Pulmonary artery endothelial cell (primary cell): ENCODE data around the gene HPN. TPM values are rescaled to one million over a fixed set of nuclear protein-coding genes. Genes with fewer than 3 reads are reported as not detected.

Experiments
- DNase-seq: peaks from one replicate; pipeline ENCODE4 v3.0.0-alpha.2; 2011; ENCODE audit warnings: low read depth, low spot score
- total RNA-seq: library from RNA; depleted of rRNA; stranded (reverse); fragments of >200 nt; gene quantifications from 2 replicates; pipeline ENCODE4 v1.2.3, GENCODE V29; 2014

The HPN gene
- total RNA-seq, 1 donor from 2014 or later = not detected

DNA sequence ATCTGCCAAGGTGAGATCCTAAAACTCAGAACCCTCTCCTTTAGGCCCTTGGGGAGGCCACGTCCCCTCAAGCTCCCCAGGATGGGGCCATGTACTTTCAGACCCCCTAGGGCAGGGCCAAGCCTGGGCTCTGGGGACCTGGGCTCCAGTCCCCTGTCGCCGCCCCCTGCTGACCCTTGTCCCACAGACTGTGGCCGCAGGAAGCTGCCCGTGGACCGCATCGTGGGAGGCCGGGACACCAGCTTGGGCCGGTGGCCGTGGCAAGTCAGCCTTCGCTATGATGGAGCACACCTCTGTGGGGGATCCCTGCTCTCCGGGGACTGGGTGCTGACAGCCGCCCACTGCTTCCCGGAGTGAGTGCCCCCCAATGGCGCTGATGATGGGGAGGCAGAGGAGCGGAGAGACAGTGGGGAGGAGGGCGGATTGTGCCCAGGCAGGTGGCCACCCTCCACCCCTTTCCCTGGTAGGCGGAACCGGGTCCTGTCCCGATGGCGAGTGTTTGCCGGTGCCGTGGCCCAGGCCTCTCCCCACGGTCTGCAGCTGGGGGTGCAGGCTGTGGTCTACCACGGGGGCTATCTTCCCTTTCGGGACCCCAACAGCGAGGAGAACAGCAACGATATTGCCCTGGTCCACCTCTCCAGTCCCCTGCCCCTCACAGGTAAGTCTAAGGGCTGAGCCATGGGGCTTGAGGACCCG, 18.8 kb downstream of the HPN start:
- no peak for DNase-seq

DNA sequence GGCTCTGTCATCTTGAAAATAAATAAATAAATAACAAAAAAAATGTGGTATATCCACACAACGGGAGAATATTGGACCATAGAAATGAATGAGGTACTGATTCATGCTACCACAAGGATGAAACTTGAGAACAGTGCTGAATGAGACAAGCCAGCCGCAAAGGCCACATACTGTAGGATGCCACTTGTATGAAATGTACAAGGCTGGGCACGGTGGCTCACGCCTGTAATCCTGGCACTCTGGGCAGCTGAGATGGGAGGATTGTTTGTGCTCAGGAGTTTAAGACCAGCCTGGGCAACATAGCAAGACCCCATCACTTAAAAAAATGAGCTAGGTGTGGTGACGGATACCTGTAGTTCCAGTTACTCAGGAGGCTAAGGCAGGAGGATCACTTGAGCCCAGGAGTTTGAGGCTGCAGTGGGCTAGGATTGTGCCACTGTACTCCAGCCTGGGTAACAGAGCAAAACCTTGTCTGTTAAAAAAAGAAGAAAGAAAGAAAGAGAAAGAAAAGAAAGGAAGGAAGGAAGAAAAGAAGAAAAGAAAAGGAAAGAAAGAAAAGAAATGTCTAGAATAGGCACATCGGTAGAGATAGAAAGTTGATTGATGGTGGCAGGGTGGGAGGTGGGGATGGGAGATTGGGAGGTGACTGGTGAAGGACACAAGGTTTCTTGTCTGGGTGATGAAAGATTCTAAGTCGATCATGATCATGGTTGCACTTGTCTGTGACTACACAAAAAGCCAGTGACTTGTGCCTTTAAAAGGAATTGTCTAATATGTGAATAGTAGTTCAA, 20.3 kb downstream of the HPN start:
- no peak for DNase-seq

DNA sequence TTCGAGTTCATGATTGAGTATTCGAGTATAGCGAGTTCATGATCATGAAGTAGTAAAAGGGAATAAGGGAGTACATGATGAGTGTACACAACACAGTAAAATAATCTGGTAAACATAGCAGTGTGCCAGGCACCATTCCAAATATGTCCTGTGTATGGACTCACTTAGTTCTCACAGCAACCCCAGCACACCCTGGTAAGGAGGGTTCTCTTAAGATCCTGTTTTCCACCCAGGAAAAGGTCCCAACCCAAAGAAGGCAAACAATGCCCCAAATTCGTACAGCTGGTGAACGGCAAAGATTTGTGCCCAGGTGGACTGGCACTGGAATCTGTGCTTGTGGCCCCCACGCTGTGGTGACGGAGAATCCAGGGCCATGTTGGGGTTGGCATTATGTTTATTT, 21.4 kb downstream of the HPN start:
- no peak for DNase-seq

DNA sequence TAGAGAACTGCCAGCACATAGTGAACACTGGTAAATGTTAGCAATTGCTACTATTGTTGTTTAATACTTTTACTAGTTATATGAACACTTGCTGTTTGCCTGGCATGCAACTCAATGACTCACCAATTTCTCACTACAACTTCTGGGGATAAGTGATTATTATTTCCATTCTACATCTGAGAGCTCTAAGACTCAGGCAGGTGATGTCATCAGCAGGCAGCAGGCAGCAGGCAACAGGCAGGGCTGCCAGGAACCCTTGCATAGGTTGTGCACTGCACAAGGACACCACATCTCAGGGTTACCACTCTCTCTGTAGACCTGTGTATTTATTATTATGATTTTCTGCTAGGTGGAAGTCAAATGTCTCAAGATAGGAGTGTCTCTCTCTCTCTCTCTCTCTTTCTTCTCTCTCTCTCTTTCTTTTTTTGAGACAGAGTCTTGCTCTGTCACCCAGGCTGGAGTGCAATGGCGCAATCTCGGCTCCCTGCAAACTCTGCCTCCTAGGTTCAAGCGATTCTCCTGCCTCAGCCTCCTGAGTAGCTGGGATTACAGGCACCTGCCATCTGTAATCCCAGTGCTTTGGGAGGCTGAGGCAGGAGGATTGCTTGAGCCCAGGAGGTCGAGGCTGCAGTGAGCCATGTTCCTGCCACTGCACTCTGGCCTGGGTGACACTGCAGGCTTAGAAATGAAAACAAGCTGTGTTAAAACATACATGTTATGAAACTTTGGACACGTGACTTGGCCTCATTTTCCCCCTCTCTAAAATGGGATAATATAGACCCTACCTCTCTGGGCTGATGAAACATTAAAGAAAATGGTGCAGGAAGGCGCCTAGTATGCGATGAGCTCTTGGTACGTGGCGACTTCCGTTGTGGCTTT, 22.7 kb downstream of the HPN start:
- no peak for DNase-seq

DNA sequence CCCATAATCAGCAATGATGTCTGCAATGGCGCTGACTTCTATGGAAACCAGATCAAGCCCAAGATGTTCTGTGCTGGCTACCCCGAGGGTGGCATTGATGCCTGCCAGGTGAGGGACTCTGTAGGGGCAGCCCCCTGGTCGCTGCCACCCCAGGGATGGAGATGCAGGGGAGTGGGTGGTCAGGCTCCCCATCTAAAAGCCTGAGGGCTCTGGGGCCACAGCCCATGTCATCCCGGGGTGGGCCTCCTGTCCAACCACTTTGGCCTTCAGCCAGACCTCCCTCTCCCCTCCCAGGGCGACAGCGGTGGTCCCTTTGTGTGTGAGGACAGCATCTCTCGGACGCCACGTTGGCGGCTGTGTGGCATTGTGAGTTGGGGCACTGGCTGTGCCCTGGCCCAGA, 24.1 kb downstream of the HPN start:
- DNase-seq = no peak

DNA sequence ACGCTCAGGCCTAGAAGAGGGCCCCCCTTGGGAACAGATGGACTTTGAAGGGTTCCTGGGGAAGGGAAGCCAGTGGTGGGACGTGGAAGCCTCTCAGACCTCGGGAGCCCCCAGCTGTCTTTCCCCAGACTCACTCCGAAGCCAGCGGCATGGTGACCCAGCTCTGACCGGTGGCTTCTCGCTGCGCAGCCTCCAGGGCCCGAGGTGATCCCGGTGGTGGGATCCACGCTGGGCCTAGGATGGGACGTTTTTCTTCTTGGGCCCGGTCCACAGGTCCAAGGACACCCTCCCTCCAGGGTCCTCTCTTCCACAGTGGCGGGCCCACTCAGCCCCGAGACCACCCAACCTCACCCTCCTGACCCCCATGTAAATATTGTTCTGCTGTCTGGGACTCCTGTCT, 24.6 kb downstream of the HPN start:
- no peak for DNase-seq

DNA sequence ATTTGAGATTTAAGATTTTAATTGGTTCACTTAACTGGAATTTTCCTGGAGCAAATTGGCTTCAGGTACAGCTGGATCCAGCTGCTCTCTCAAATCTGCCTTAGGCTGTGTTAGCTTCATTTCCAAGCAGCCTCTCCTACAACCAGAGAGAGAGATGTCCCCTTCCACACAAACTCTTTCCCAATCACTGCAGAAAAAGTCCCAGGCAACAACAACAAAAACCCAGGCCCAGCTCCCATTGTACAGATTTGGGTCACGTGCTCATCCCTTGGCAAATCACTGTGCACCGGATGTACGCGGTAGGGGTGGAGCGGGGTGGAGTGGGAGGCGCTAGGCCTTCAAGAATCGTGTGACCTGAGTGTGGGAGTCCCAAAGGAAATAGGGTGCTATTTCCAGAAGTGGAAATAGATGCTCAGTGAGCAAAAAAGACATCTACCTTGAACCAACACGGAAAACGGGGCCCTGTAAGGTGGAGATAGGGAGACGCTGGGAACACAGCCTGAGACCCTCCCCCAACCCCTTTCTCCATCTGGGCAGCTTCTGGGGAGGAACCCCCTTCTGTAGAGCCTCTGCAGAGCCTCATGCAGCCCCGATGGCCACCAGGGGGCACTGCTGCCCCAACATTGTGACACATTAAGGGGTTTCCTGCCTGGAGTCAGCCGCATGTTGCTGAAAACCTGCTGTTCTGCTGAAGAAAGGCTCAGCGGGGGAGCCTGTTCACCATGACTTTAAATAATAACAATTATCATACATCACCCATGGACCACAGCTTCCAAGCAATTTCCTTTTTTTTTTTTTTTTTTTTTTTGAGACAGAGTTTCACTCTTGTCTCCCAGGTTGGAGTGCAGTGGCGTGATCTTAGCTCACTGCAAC, 25.4 kb downstream of the HPN start:
- peak; percentile 36 for DNase-seq

DNA sequence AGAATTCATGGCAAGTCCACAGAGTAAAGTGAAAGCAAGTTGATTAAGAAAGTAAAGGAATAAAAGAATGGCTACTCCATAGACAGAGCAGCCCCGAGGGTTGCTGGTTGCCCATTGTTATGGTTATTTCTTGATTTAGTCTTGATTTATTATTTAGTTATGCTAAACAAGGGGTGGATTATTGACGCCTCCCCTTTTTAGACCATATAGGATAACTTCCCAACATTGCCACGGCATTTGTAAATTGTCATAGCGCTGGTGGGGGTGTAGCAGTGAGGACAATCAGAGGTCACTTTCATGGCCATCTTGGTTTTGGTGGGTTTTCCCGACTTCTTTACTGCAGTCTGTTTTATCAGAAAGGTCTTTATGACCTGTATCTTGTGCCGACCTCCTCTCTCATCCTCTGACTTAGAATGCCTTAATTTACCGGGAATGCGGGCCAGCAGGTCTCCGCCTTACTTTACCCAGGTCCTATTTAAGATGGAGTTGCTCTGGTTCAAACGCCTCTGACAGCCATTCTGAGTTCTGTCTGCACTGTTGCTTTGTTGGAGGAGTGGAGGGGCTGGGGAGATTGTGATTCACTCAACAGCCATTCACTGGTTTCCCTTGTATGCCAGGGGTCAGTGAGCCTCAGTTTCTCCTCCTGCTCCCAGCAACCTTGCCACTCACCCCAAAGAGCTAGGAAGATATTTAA, 27.6 kb downstream of the HPN start:
- no peak for DNase-seq

DNA sequence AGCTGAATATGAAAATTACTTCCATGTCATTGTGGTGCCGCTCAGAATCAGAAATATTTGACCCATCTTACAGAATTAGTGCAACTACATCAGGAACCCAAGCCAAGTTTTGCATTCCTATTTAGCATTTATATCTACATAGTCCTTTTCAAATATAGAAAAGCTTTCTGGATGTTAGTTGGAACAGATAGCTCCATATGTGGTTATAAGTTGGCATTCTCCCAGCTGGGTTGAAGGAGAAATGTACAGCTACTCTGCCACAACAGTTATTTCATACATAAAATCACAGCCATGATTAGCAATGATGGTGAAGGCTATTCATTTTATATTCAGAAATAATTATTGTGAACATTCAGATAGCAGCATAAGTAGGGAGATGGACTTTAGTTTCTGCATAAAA, 28.2 kb downstream of the HPN start:
- DNase-seq = no peak

DNA sequence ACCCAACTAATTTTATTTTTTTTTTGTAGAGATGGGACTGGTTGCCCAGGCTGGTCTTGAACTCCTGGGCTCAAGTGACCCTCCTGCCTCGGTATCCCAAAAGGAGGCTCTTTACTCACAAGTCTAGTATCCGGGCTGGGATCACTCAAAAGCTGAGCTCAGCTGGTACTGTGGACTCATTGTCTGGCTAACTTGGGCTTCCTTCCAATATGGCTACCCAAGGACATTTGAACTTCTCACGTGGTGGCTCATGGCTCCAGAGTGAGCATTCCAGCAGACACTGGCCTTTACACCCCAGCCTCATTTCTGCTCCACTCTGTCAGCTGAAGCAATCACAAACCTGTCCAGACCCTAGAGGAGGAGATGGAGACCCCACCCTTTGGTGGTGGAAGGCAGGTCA, 28.9 kb downstream of the HPN start:
- no peak for DNase-seq

DNA sequence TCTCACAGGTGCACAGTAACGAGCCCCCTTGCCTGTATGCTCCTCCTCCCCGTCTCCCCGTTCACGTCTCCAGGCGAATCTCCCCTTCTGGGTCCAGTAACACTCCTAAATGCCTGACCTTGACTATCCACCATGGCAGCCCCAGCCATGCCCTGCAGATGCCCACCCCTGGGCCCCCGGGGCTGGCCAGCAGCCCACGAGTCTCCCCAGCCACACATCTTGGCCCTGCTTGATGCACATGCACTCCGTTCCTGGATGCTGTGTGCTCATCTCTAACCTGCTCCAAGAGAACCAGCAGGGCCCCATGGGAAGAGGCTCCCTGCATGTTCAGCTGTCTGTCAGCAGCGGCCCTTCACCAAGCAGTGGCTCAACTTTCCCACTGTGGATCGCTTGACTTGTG, 32.0 kb downstream of the HPN start:
- DNase-seq = no peak

DNA sequence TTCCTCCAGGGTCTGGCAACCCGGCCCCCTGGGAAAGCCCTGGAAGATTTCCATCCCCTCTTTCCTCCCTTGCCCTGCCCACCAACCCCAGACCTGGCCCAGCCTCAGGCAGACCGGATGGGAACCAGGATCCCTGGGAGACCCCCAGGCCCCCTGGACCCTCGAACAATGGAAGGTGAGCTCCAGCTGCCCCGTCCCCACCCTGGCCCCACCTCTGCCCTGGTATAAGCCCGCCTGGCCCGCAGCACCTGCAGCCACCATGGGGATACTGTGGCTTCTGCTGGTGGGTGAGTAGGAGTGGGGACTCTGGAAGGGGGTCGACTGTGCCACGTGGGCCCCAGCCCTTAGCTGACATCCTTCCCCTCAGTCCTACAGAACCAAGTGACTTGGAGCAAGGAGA, 32.4 kb downstream of the HPN start:
- no peak for DNase-seq

DNA sequence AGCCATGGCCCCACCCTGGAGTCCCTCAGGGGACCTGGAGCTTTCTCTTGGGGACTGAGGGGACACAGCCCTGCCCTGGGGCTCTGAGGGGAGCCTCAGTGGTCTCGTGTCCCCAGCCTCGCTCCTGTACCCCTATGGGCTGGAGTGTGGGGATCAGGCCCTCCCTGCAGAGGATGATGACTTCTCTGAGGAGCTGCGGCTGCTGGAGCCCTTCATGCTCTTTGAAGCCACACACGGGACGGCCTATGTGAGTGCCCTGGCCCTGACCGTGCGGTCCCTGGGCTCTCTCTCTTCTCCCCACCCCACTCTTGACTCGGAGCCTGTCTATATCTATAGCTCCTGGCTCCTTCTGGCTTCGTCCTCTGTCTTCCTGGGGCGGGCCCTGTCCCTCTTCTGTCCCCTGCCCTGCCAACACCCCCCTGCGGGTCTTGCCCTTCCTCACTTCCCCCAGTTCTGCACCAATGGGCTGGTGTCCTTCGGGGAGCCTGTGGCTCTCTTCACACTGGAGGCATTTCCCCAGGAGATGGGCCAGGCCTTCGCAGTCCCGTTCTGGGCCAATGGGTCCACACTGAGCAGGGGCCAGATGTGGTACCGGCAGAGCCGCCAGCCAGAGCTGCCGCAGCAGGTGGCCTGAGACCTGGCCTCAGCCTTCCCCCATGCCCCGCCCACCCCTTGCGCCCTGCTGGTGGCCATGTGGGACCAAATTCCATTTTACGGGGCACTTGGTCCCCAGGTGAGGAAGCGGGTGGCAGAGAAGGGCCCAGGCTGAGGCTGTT, 33.1 kb downstream of the HPN start:
- DNase-seq = no peak

DNA sequence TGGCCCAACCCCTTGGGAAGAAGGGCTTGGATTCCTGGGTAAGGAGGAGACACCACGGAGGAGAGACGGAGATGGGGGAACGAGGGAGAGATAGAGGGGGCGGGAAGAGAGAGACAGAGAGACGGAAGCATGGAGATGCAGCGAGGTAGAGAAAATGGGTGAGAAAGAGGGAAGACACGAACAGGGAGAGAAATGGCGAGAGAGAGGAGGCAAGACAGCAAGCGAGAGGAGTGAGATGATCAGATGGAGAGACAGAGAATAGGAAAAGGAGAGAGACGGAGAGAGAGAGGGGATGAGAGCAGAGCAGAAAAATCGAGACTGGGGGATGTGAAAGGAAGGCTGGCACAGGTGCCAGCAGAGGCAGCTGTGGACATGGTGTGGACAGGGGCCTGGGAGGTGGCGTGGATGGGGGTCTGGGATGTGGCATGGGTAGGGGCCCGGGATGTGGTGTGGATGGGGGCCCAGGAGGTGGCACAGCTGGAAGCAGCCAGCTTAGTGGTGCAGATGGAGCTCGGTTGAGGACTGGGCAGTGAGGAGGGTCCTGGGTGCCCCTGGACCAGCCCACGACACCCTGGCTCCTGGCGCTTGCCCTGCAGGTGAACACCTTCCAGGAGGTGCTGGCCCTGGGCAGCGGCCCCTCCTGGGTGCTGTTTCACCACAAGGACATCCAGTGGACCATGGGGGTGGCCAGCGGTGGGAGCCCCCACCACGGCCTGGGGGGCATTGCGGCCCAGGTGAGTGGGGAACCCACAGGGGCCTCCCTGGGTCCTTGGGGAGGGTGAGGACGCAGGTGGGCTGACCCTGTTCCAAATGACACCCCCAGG, 33.9 kb downstream of the HPN start:
- no peak for DNase-seq

DNA sequence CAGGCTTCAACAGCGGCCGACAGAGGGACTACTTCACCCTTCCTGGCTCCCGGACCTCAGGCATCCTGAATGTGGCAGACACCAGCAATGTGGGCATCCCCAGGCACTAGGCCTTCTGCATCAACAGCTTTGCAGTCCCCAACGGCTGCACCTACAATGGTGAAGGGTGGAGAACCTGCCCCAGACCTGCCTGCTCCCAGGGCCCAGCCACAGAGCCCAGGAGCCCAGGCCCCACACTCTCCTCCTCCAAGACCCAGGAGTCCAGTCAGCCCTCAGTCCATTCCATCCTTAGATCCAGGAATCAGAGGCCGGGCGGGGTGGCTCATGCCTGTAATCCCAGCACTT, 34.5 kb downstream of the HPN start:
- DNase-seq = no peak

DNA sequence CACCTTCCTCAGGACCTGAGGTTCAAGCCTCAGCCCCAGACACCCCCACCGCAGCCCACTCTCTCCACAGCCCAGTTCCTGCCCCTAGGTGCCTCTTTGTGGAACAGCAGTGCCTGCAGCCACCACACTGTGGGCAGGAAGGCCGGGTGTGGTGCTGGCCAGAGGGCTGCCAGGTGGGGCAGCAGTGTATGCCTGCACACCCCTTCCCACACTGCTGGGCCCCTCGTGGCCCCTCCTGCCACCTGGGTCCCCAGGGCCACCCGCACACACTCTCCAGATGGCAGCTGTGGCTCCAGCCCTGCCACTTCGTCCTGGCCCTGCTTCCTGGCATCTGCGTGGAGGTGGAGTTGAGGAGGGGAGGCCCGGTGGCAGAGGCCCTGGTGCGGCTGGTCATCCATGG, 35.1 kb downstream of the HPN start:
- no peak for DNase-seq

DNA sequence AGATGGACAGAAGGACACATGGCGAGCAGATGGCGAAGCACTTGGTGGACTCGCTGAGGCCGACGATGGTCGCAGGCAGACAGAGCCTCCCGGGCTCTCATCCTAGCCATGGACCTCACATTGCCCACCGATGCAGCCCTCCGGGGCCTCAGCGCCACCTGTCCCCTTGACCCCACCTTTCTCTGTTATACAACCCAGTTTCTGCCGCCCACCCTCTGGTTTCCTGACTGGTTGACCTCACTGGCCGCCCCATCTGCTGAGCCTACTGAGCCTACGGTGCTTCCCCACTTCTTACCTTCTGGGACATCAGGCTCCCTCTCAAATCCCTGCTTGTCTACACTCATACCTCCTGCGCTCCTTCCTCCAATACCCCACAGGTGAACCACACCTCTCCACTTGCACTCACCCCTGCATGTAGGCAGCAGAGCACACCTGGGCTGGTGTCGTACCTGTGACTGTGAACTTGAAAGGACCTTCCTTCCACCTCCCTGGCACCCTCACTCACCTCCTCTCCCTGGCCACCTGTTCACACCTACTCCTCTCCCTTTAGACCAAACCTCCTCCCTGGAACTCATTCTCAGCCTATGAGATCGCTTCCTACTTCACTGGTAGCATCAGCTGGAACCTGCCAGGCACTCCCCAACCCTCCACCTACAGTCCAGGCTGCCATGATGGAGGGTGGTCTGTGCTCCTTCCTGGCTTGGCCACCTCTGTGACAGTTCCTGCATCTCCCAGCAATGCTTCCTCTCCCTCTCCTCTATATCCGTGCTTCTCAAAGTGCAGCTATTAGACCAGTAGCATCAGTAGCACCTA, 36.1 kb downstream of the HPN start:
- no peak for DNase-seq

DNA sequence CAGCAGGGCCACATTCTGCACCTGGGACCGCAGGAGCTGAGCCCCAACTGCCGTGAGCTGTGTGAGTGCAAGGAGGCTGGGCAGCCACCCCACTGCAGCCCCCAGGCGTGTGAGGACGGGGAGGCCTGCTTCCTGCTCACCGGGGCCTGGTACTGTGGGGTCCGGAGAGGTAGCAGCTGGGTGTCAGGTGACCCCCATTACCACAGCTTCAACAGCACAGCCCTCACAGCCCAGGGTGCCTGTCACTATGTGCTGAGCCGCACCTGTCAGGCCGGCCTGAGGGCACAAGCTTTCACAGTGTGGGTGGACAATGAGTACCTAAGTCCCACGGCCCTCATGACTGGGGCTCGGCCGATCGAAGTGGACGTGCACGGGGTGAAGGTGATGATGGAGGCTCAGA, 38.3 kb downstream of the HPN start:
- DNase-seq = no peak
